ENCODE results near the gene SLC2A1. TPM values are rescaled to one million over a fixed set of nuclear protein-coding genes. Genes with fewer than 3 reads are reported as not detected.

The SLC2A1 gene
- total RNA-seq, 1 donor from 2014 or later: 511 TPM

DNA sequence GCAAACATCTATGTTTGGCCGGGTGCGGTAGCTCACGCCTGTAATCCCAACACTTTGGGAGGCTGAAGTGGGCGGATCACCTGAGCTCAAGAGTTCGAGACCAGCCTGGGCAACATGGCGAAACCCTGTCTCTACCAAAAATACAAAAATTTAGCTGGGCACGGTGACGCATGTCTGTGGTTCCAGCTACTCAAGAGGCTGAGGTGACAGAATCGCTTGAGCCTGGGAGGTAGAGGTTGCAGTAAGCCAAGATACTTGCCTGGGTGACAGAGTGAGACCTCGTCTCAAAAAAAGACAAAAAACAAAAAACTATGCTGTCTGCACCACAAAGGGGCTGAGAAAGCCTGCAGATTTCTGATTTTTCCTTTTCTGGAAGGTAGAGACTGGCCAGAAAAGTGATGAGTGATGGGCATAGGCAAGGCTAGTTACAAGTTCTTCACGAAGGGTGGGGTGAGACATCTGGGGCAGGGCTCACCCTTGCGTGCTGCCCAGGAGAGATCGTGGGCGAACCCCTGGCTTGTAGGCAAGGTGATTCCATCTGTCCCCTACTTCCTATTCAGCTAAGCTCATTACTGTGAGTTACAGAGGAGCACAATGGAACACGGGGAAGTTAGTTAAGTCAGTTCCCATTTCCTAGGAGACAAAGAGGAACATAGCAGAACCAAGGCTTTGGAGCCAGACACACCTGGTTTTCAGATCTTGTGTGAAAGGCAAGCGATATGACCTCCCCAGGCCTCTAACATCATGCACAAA, 3.2 kb downstream of the SLC2A1 start:
- DNase-seq (ENCODE audit: low spot score): no peak
- H3K4me3 Mint-ChIP-seq (ENCODE audit: unreplicated experiment): peak overlapping the region; percentile 93
- H3K27ac Mint-ChIP-seq (ENCODE audit: unreplicated experiment): peak overlapping the region; percentile 25
- TF ChIP-seq, protein P1, sequence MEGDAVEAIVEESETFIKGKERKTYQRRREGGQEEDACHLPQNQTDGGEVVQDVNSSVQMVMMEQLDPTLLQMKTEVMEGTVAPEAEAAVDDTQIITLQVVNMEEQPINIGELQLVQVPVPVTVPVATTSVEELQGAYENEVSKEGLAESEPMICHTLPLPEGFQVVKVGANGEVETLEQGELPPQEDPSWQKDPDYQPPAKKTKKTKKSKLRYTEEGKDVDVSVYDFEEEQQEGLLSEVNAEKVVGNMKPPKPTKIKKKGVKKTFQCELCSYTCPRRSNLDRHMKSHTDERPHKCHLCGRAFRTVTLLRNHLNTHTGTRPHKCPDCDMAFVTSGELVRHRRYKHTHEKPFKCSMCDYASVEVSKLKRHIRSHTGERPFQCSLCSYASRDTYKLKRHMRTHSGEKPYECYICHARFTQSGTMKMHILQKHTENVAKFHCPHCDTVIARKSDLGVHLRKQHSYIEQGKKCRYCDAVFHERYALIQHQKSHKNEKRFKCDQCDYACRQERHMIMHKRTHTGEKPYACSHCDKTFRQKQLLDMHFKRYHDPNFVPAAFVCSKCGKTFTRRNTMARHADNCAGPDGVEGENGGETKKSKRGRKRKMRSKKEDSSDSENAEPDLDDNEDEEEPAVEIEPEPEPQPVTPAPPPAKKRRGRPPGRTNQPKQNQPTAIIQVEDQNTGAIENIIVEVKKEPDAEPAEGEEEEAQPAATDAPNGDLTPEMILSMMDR (IDR thresholded peaks at IDR 0.05; ENCODE audit: unreplicated experiment): no peak
- H3K4me1 Mint-ChIP-seq (ENCODE audit: unreplicated experiment): peaks cover 66% of the 10 kb centered on the region
- peaks cover 4% of the 10 kb centered on the region for H3K27me3 Mint-ChIP-seq (ENCODE audit: unreplicated experiment)
- peaks cover 43% of the 10 kb centered on the region for H3K36me3 Mint-ChIP-seq (ENCODE audit: low read depth, unreplicated experiment)
- no peaks in the 10 kb centered on the region for H3K9me3 Mint-ChIP-seq (ENCODE audit: unreplicated experiment)

DNA sequence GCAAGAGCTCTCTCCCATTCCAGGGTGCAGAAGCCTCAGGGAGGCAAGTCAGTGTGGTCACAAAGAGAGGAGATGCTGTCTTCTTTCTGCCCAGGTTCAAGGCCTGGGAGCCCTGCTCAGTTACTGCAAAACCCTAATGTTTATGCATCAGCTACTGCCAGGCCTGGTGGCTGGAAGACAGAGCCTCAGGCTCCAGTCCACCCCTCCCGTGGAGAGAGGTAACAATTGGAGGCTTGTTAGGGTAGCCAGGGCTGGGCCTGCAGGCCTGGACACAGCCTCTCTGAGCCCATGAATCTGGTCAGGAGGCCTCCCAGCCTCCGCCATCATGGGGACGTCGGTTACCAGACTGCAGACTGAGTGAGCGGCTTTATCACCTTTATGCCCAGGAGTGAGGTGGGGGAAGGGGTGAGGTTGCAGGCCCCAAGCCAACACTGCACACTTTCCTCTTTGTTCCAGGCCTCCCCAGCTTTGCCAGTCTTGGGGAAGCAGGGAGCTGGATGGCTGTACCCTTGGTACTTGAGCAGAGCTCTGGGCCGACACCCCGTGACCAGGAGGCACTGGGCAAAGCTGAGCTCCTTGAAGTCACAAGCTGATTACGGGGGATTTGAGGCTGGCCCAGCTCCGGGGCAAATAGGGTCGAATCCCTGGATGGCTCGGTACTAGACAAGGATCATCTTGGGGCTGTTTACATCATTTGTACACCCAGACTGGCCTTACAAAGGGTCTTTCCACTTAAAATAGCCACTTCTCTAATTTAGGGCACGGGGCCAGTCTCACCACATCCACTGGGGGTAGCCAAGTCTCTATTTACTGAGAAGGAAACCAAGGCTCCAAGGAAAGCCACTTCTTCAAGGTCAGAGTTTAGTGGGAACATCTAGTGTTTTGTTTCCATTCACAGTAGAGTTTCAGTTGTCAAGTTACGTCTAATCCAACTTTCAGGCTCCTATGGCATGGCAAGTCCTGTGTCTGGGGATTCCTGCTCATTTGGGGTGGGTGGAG, 5.2 kb downstream of the SLC2A1 start:
- peak overlapping the region; percentile 23 for H3K4me3 Mint-ChIP-seq (ENCODE audit: unreplicated experiment)

DNA sequence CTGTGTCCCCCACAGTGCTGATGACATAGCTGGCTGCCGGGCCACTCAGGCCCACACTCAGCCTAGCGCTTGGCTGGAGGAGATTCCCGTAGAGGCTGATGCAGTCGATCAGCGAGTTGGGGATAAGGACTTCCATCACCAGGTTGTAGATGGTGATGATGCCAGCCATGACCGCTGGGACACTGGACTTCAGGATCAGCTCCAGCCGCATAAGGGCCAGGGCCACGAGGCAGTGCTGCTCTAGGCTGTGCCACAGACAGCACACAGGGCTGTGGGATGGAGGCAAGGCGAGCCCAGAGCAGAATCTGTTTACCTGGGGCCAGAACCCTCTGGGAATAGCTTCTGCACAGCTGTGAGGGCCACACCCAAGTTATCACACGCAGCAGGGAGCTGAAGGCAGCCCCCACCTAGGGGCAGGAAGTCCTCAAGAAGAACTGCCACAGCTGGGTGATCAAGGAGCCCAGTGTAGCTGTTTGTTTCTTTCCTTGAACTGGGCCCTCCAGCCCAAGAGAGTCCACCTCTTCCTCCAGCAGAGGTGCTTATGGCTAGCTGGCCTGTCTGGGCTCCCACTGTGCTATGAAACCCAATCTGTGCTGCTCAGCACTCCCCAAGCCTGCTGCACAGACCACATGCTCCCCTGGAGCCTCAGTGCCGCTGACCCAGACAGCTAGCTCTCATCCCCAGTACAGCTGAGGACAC, 6.2 kb downstream of the SLC2A1 start:
- Mint-ChIP-seq H3K36me3 (ENCODE audit: low read depth, unreplicated experiment) (peaks cover 51% of the 10 kb centered on the region), H3K9me3 (ENCODE audit: unreplicated experiment) (no peaks in the 10 kb centered on the region), H3K27me3 (ENCODE audit: unreplicated experiment) (peaks cover 1% of the 10 kb centered on the region), H3K27ac (ENCODE audit: unreplicated experiment) (no peak overlapping the region), H3K4me1 (ENCODE audit: unreplicated experiment) (peaks cover 68% of the 10 kb centered on the region), H3K4me3 (ENCODE audit: unreplicated experiment) (peak overlapping the region; percentile 62)
- TF ChIP-seq, protein P1 (IDR thresholded peaks at IDR 0.05; ENCODE audit: unreplicated experiment): no peak
- DNase-seq (ENCODE audit: low spot score): no peak

More for the DNA sequence above, 5.2 kb downstream of the SLC2A1 start:
- DNase-seq (ENCODE audit: low spot score): no peak
- TF ChIP-seq, protein P1 (IDR thresholded peaks at IDR 0.05; ENCODE audit: unreplicated experiment): no peak
- H3K4me1 Mint-ChIP-seq (ENCODE audit: unreplicated experiment): peaks cover 68% of the 10 kb centered on the region
- H3K9me3 Mint-ChIP-seq (ENCODE audit: unreplicated experiment): no peaks in the 10 kb centered on the region
- peaks cover 1% of the 10 kb centered on the region for H3K27me3 Mint-ChIP-seq (ENCODE audit: unreplicated experiment)
- H3K36me3 Mint-ChIP-seq (ENCODE audit: low read depth, unreplicated experiment): peaks cover 48% of the 10 kb centered on the region
- H3K27ac Mint-ChIP-seq (ENCODE audit: unreplicated experiment): no peak overlapping the region

DNA sequence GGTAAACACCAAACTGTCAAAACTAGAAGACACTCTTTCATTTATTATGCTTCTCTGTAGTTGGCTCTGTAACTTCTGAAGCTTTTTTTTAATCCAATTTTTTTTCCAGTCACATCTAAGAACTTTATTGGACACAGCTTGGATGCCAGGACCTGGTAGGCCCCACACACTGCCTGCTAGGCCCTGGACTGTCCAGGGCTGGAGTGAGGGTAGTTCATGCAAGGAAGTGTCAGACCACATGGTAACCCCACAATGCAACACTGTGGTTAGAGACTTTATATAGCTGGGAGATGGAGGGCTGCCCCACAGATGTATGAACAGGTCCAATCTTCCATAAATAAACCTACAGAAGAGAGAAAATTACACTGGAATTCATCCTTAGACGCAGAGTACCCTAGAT, 7.1 kb downstream of the SLC2A1 start:
- TF ChIP-seq, protein P1 (IDR thresholded peaks at IDR 0.05; ENCODE audit: unreplicated experiment): no peak
- Mint-ChIP-seq H3K36me3 (ENCODE audit: low read depth, unreplicated experiment) (peaks cover 49% of the 10 kb centered on the region), H3K4me1 (ENCODE audit: unreplicated experiment) (peaks cover 60% of the 10 kb centered on the region), H3K4me3 (ENCODE audit: unreplicated experiment) (peak overlapping the region; percentile 50), H3K27ac (ENCODE audit: unreplicated experiment) (no peak overlapping the region), H3K9me3 (ENCODE audit: unreplicated experiment) (no peaks in the 10 kb centered on the region), H3K27me3 (ENCODE audit: unreplicated experiment) (peaks cover 1% of the 10 kb centered on the region)
- no peak for DNase-seq (ENCODE audit: low spot score)

Data from endothelial cell (in vitro differentiated cells).